AG09319 (cell line): ENCODE data around the gene CD248.

ENCODE experiments used
- DNase-seq: peaks from one replicate; pipeline ENCODE4 v3.0.0-alpha.2; 2010; ENCODE audit warnings: low read depth; ENCODE audit errors: extremely low read depth
- CTCF ChIP-seq: IDR thresholded peaks from 2 replicates; pipeline ENCODE4 v1.5.1; 2011; ENCODE audit warnings: low read depth, mild to moderate bottlenecking, inconsistent platforms, low read length, moderate library complexity

The CD248 gene

GRCh38 chr11:66275984-66276612 is 40.7 kb downstream of the CD248 start:
- DNase-seq, result no peak
- TF ChIP-seq CTCF, result no peak

- DNase-seq, result no peak
Observed at GRCh38 chr11:66275396-66275795, 41.4 kb downstream of the CD248 start.

GRCh38 chr11:66274219-66274618 is 42.6 kb downstream of the CD248 start:
- DNase-seq, result no peak
- no peak for TF ChIP-seq CTCF

More at GRCh38 chr11:66275396-66275795, 41.4 kb downstream of the CD248 start:
- no peak for TF ChIP-seq CTCF

- no peak for DNase-seq
- TF ChIP-seq CTCF, result no peak
Observed at GRCh38 chr11:66272596-66272995, 44.2 kb downstream of the CD248 start.

GRCh38 chr11:66271816-66272215 is 45.0 kb downstream of the CD248 start:
- DNase-seq, result no peak
- no peak for TF ChIP-seq CTCF

GRCh38 chr11:66268952-66269905 is 47.6 kb downstream of the CD248 start:
- peak; percentile 35 for TF ChIP-seq CTCF

More at GRCh38 chr11:66268952-66269905, 47.6 kb downstream of the CD248 start:
- DNase-seq, result no peak
